Osteoblast (primary cell): ENCODE results near the gene SELENOO. TPM values are rescaled to one million over a fixed set of nuclear protein-coding genes. Genes with fewer than 3 reads are reported as not detected.

Experiments
- DNase-seq: peaks from one replicate; pipeline ENCODE4 v3.0.0; 2011; ENCODE audit warnings: low spot score, mixed read lengths; ENCODE audit not compliant: insufficient read length; ENCODE audit errors: missing footprints
- H2AFZ ChIP-seq: 2 replicates; pipeline ENCODE4 v1.6.0; 2011; ENCODE audit warnings: mild to moderate bottlenecking, low read length
- H3K27ac ChIP-seq: 2 replicates; pipeline ENCODE4 v1.5.1; 2011; ENCODE audit warnings: mild to moderate bottlenecking, low read depth, low read length, moderate library complexity
- H3K27me3 ChIP-seq: 2 replicates; pipeline ENCODE4 v1.6.0; 2012; ENCODE audit warnings: mild to moderate bottlenecking, control low read depth, inconsistent platforms, low read length, moderate library complexity; ENCODE audit not compliant: insufficient read depth
- H3K36me3 ChIP-seq: 2 replicates; pipeline ENCODE4 v1.5.1; 2011; ENCODE audit warnings: mild to moderate bottlenecking, low read length, control low read depth, moderate library complexity; ENCODE audit not compliant: insufficient read depth
- H3K4me1 ChIP-seq: 2 replicates; pipeline ENCODE4 v1.5.1; 2011; ENCODE audit warnings: mild to moderate bottlenecking, low read length, control low read depth, moderate library complexity; ENCODE audit not compliant: insufficient read depth
- H3K4me2 ChIP-seq: 2 replicates; pipeline ENCODE4 v1.6.0; 2011; ENCODE audit warnings: mild to moderate bottlenecking, low read length; ENCODE audit not compliant: insufficient read depth
- H3K4me3 ChIP-seq: fragments of 200-600 bp; sonication (generic); 3 replicates; pipeline ENCODE4 v1.5.1; 2012; ENCODE audit warnings: mild to moderate bottlenecking, low read length, inconsistent platforms; ENCODE audit not compliant: insufficient read depth
- H3K79me2 ChIP-seq: 2 replicates; pipeline ENCODE4 v1.6.0; 2012; ENCODE audit warnings: mild to moderate bottlenecking, low read length, control low read depth, inconsistent platforms; ENCODE audit not compliant: insufficient read depth
- H3K9me3 ChIP-seq: 2 replicates; pipeline ENCODE4 v1.5.1; 2011; ENCODE audit warnings: low read depth, low read length, control low read depth
- H4K20me1 ChIP-seq: 2 replicates; pipeline ENCODE4 v1.6.0; 2012; ENCODE audit warnings: mild to moderate bottlenecking, low read length, control low read depth; ENCODE audit not compliant: insufficient read depth
- CTCF ChIP-seq: IDR thresholded peaks from 2 replicates; pipeline ENCODE4 v1.5.1; 2011; ENCODE audit warnings: mild to moderate bottlenecking, low read depth, low read length, moderate library complexity; ENCODE audit errors: extremely low read depth
- total RNA-seq: library from RNA; depleted of rRNA; stranded (reverse); fragments of >200 nt; gene quantifications from 2 replicates; pipeline ENCODE4 v1.2.3, GENCODE V29; 2012

Gene SELENOO
- total RNA-seq, 1 donor, result 15.6 TPM

GRCh38 chr22:50169181-50169759 is 31.5 kb upstream of the SELENOO start:
- Histone ChIP-seq H2AFZ (no peak overlapping the region), H3K4me1 (no peaks in the 10 kb centered on the region), H4K20me1 (no peaks in the 10 kb centered on the region), H3K36me3 (no peaks in the 10 kb centered on the region), H3K9me3 (no peaks in the 10 kb centered on the region), H3K27me3 (peaks cover 14% of the 10 kb centered on the region), H3K4me3 (no peak overlapping the region), H3K27ac (no peak overlapping the region), H3K79me2 (no peaks in the 10 kb centered on the region), H3K4me2 (no peak overlapping the region)
- DNase-seq, result no peak
- TF ChIP-seq CTCF, result no peak

GRCh38 chr22:50169774-50170341 is 31.0 kb upstream of the SELENOO start:
- Histone ChIP-seq H2AFZ (no peak overlapping the region), H3K36me3 (no peaks in the 10 kb centered on the region), H3K9me3 (no peaks in the 10 kb centered on the region), H3K79me2 (no peaks in the 10 kb centered on the region), H3K4me1 (no peaks in the 10 kb centered on the region), H3K27me3 (peaks cover 14% of the 10 kb centered on the region), H3K4me2 (peak overlapping the region; percentile 28), H3K27ac (no peak overlapping the region), H4K20me1 (no peaks in the 10 kb centered on the region), H3K4me3 (peak overlapping the region; percentile 56)
- peak; percentile 91 for DNase-seq
- no peak for TF ChIP-seq CTCF

GRCh38 chr22:50170453-50171318 is 30.1 kb upstream of the SELENOO start, which contains the start of gene PANX2:
PANX2 (plus strand) TSS chr22:50170731; CDS start chr22:50170731, 0 bp downstream.
- Histone ChIP-seq H3K4me2 (peak within 1 kb of the TSS; percentile 53), H3K79me2 (no peaks in the 10 kb centered on the region), H3K27ac (no peak within 1 kb of the TSS), H3K27me3 (peaks cover 14% of the 10 kb centered on the region), H3K4me1 (no peaks in the 10 kb centered on the region), H3K36me3 (no peaks in the 10 kb centered on the region), H3K4me3 (peak within 1 kb of the TSS; percentile 57), H3K9me3 (no peaks in the 10 kb centered on the region), H2AFZ (no peak within 1 kb of the TSS), H4K20me1 (no peaks in the 10 kb centered on the region)
- DNase-seq, result peak; percentile 87
- TF ChIP-seq CTCF, result no peak

- Histone ChIP-seq H3K9me3 (no peaks in the 10 kb centered on the region), H2AFZ (no peak overlapping the region), H3K27me3 (peaks cover 14% of the 10 kb centered on the region), H3K27ac (no peak overlapping the region), H3K4me3 (no peak overlapping the region), H3K79me2 (no peaks in the 10 kb centered on the region), H3K36me3 (no peaks in the 10 kb centered on the region), H3K4me2 (peak overlapping the region; percentile 53), H3K4me1 (no peaks in the 10 kb centered on the region), H4K20me1 (no peaks in the 10 kb centered on the region)
- peak; percentile 82 for DNase-seq
- TF ChIP-seq CTCF, result no peak
These were observed 29.4 kb upstream of the SELENOO start for GRCh38 chr22:50171319-50171964.
